ENCODE results near the gene RASA4.
"Not testable (repeated sequence)": the region's sequence is repeated elsewhere in the genome, so short reads cannot be mapped to it uniquely, and the experiment has no call there.

Gene RASA4

DNA sequence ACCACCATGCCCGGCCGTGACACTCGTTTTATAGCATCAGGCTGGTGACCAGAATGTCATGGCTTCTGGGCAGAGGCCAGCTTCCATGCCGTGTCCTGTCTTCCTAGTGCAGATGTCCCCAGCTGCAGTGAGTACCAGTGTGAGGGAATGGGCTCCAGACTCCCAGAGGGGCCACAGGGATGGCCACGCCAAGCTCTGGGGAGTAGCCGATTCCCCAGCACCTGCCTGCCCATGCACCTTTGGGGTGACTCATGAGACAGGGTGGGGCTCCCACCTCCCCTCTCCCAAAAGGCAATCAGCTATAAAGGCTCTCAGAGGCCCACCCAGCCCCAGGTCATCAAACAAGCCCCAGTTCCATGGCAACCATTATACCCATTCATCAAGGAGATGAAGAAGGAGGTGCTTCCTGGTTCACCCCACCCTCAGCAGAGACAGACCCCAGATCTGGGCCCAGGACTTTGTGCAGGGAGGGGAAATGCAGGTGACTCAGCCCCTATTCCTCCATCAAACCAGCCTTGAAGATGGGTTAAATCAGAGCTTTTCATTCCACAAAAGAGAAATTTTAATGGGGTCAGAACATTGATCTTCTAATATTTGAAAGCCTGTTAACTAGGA is 65.6 kb downstream of the RASA4 start, which contains the start of gene SPDYE2:
Gene SPDYE2 (plus strand): TSS at position 419 of the 615 bp plus-strand sequence. CDS start 2,030 bp downstream, outside the sequence.
- H3K4me1 ChIP-seq (ENCODE audit: low read length); H4K20me1 ChIP-seq (ENCODE audit: insufficient read depth, low read length); H3K27ac ChIP-seq (ENCODE audit: low read length); H3K4me3 ChIP-seq (ENCODE audit: low read length); DNase-seq; H3K27me3 ChIP-seq (replicated peaks; ENCODE audit: insufficient read depth, low read length); H3K9me3 ChIP-seq (replicated peaks; ENCODE audit: insufficient read depth, low read length); H2AFZ ChIP-seq (ENCODE audit: low read length); H3K9ac ChIP-seq (ENCODE audit: low read length); H3K36me3 ChIP-seq (replicated peaks; ENCODE audit: insufficient read depth, low read length); H3K79me2 ChIP-seq (ENCODE audit: low read length); H3F3A ChIP-seq (ENCODE audit: insufficient read depth, low read length); H3K4me2 ChIP-seq (ENCODE audit: low read depth, low read length); H3K9me2 ChIP-seq (replicated peaks; ENCODE audit: insufficient read depth, low read length): not testable (repeated sequence)

DNA sequence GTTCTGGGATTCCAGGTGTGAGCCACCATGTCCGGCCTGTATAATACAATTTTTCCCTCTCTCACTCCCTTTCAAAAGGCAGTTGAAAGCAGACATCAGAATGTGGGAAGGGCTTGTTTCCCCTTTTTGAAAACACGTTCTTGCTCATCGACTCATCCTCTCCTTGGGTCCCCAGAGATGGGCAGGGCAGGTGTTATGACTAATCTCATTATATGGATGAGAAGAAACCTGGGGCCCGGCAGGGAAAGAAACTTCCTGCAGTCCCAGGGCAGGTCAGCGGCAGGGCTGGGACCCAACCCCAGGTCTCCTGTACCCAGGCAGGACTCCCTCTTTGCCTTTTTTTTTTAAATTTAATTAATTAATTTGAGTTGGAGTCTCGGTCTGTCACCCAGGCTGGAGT is 70.2 kb downstream of the RASA4 start:
- H3K36me3 ChIP-seq (replicated peaks; ENCODE audit: insufficient read depth, low read length); H4K20me1 ChIP-seq (ENCODE audit: insufficient read depth, low read length); H3K4me1 ChIP-seq (ENCODE audit: low read length); H3K9ac ChIP-seq (ENCODE audit: low read length); H3K27ac ChIP-seq (ENCODE audit: low read length); H3K9me3 ChIP-seq (replicated peaks; ENCODE audit: insufficient read depth, low read length); H3K4me3 ChIP-seq (ENCODE audit: low read length); H3K27me3 ChIP-seq (replicated peaks; ENCODE audit: insufficient read depth, low read length); DNase-seq; H3K79me2 ChIP-seq (ENCODE audit: low read length); H3F3A ChIP-seq (ENCODE audit: insufficient read depth, low read length); H3K9me2 ChIP-seq (replicated peaks; ENCODE audit: insufficient read depth, low read length); H2AFZ ChIP-seq (ENCODE audit: low read length); H3K4me2 ChIP-seq (ENCODE audit: low read depth, low read length): not testable (repeated sequence)

- not testable (repeated sequence) for H3K4me1 ChIP-seq (ENCODE audit: low read length); H3F3A ChIP-seq (ENCODE audit: insufficient read depth, low read length); H3K79me2 ChIP-seq (ENCODE audit: low read length); H3K4me2 ChIP-seq (ENCODE audit: low read depth, low read length); H3K9me3 ChIP-seq (replicated peaks; ENCODE audit: insufficient read depth, low read length); DNase-seq; H4K20me1 ChIP-seq (ENCODE audit: insufficient read depth, low read length); H3K9me2 ChIP-seq (replicated peaks; ENCODE audit: insufficient read depth, low read length); H3K27ac ChIP-seq (ENCODE audit: low read length); H3K4me3 ChIP-seq (ENCODE audit: low read length); H3K27me3 ChIP-seq (replicated peaks; ENCODE audit: insufficient read depth, low read length); H3K9ac ChIP-seq (ENCODE audit: low read length); H2AFZ ChIP-seq (ENCODE audit: low read length); H3K36me3 ChIP-seq (replicated peaks; ENCODE audit: insufficient read depth, low read length)
These were observed 71.3 kb downstream of the RASA4 start for GRCh38 chr7:102545288-102545687.

DNA sequence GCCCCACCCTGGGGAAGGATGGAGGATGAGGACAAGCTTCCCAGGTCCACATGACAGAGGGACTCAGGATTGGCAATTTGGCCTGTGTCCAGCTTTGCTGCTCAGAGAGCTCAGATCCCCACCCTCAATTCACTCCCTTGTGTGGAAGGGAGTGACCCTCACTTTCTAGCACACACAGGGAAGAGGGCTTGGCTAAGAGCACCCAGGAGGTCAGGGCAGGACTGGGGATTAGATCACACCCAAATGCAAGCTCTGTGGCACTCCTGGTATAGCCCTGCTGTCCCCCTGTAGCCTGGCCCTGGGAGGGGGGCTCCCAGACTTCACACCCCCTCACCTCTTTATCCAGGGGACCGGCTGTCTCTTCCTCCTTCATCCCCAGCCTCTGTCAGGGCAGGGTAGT is 72.2 kb downstream of the RASA4 start:
- H2AFZ ChIP-seq (ENCODE audit: low read length); H3K27me3 ChIP-seq (replicated peaks; ENCODE audit: insufficient read depth, low read length); H3K4me3 ChIP-seq (ENCODE audit: low read length); H3K4me1 ChIP-seq (ENCODE audit: low read length); H4K20me1 ChIP-seq (ENCODE audit: insufficient read depth, low read length); H3K79me2 ChIP-seq (ENCODE audit: low read length); H3K9me3 ChIP-seq (replicated peaks; ENCODE audit: insufficient read depth, low read length); DNase-seq; H3K9me2 ChIP-seq (replicated peaks; ENCODE audit: insufficient read depth, low read length); H3K27ac ChIP-seq (ENCODE audit: low read length); H3F3A ChIP-seq (ENCODE audit: insufficient read depth, low read length); H3K9ac ChIP-seq (ENCODE audit: low read length); H3K36me3 ChIP-seq (replicated peaks; ENCODE audit: insufficient read depth, low read length); H3K4me2 ChIP-seq (ENCODE audit: low read depth, low read length): not testable (repeated sequence)

DNA sequence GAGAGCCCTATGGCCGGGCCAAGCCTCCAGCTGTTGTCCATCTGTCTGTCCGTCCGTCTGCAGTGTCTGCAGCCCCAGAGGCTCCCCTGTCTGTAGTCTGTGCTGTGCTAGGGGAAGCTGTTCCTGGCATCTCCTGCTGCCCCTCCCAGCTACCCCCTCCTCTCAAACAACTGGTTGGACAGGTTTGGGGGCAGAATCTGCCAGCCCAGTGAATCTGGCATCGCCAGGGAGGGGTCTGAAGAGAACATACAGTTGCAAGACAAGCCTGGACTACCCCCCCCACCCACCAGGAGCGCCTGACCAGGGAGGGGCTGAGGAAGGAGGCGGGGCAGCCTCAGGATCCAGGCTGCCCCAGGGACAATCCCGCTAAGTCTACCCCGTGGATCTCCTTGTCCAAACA is 73.0 kb downstream of the RASA4 start, which contains the start of gene UPK3BL2:
Gene UPK3BL2 (minus strand): TSS at position 101 of the 400 bp plus-strand sequence. CDS start 60 bp downstream, at position 41.
- H3K27ac ChIP-seq (ENCODE audit: low read length); H3K4me2 ChIP-seq (ENCODE audit: low read depth, low read length); H4K20me1 ChIP-seq (ENCODE audit: insufficient read depth, low read length); H3K36me3 ChIP-seq (replicated peaks; ENCODE audit: insufficient read depth, low read length); H3K9ac ChIP-seq (ENCODE audit: low read length); H3K9me2 ChIP-seq (replicated peaks; ENCODE audit: insufficient read depth, low read length); H3K9me3 ChIP-seq (replicated peaks; ENCODE audit: insufficient read depth, low read length); H3F3A ChIP-seq (ENCODE audit: insufficient read depth, low read length); H2AFZ ChIP-seq (ENCODE audit: low read length); H3K4me3 ChIP-seq (ENCODE audit: low read length); H3K27me3 ChIP-seq (replicated peaks; ENCODE audit: insufficient read depth, low read length); H3K4me1 ChIP-seq (ENCODE audit: low read length); DNase-seq; H3K79me2 ChIP-seq (ENCODE audit: low read length): not testable (repeated sequence)

DNA sequence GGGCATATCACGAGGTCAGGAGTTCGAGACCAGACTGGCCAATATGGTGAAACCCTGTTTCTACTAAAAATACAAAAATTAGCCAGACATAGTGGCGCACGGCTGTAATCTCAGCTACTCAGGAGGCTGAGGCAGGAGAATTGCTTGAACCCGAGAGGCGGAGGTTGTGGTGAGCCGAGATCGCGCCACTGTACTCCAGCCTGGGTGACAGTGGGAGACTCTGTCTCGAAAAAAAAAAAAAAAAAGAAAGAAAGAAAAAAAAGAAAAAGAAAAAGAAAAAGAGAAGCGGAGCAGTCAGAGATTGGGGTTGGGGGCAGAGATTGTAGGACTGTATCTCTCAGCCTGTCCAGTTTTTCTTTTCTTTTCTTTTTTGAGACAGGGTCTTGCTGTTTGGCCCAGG is 73.8 kb downstream of the RASA4 start:
- not testable (repeated sequence) for DNase-seq; H3K36me3 ChIP-seq (replicated peaks; ENCODE audit: insufficient read depth, low read length); H3K9me3 ChIP-seq (replicated peaks; ENCODE audit: insufficient read depth, low read length); H3K4me1 ChIP-seq (ENCODE audit: low read length); H4K20me1 ChIP-seq (ENCODE audit: insufficient read depth, low read length); H2AFZ ChIP-seq (ENCODE audit: low read length); H3K79me2 ChIP-seq (ENCODE audit: low read length); H3K4me3 ChIP-seq (ENCODE audit: low read length); H3K27me3 ChIP-seq (replicated peaks; ENCODE audit: insufficient read depth, low read length); H3K9me2 ChIP-seq (replicated peaks; ENCODE audit: insufficient read depth, low read length); H3K9ac ChIP-seq (ENCODE audit: low read length); H3K27ac ChIP-seq (ENCODE audit: low read length); H3F3A ChIP-seq (ENCODE audit: insufficient read depth, low read length); H3K4me2 ChIP-seq (ENCODE audit: low read depth, low read length)

DNA sequence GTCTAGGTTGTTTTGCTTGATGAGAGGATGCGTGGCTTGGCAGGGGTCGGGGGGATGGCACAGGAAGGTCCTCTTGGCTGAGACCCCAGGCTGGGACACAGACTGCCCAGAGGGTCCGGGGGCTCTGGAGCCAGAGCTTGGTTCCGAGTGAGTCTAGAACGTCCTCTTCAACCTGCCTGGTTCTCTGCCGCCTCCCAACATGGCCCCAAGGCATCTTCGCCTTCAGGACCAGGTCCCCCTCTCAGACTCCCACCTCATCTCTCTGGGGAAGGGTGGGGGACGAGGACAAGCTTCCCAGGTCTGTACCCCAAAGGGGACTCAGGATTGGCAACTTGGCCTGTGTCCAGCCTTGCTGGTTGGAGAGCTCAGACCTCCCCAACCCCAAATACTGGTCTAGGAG is 74.5 kb downstream of the RASA4 start:
- not testable (repeated sequence) for DNase-seq; H3K27me3 ChIP-seq (replicated peaks; ENCODE audit: insufficient read depth, low read length); H3F3A ChIP-seq (ENCODE audit: insufficient read depth, low read length); H3K9me2 ChIP-seq (replicated peaks; ENCODE audit: insufficient read depth, low read length); H3K4me3 ChIP-seq (ENCODE audit: low read length); H3K36me3 ChIP-seq (replicated peaks; ENCODE audit: insufficient read depth, low read length); H3K79me2 ChIP-seq (ENCODE audit: low read length); H3K9me3 ChIP-seq (replicated peaks; ENCODE audit: insufficient read depth, low read length); H3K27ac ChIP-seq (ENCODE audit: low read length); H3K4me2 ChIP-seq (ENCODE audit: low read depth, low read length); H3K4me1 ChIP-seq (ENCODE audit: low read length); H3K9ac ChIP-seq (ENCODE audit: low read length); H2AFZ ChIP-seq (ENCODE audit: low read length); H4K20me1 ChIP-seq (ENCODE audit: insufficient read depth, low read length)

GRCh38 chr7:102540604-102541003 is 76.0 kb downstream of the RASA4 start:
- H3K9me2 ChIP-seq (replicated peaks; ENCODE audit: insufficient read depth, low read length); H4K20me1 ChIP-seq (ENCODE audit: insufficient read depth, low read length); H2AFZ ChIP-seq (ENCODE audit: low read length); H3K4me3 ChIP-seq (ENCODE audit: low read length); H3F3A ChIP-seq (ENCODE audit: insufficient read depth, low read length); H3K4me1 ChIP-seq (ENCODE audit: low read length); H3K27me3 ChIP-seq (replicated peaks; ENCODE audit: insufficient read depth, low read length); H3K9ac ChIP-seq (ENCODE audit: low read length); H3K27ac ChIP-seq (ENCODE audit: low read length); H3K36me3 ChIP-seq (replicated peaks; ENCODE audit: insufficient read depth, low read length); H3K4me2 ChIP-seq (ENCODE audit: low read depth, low read length); DNase-seq; H3K9me3 ChIP-seq (replicated peaks; ENCODE audit: insufficient read depth, low read length); H3K79me2 ChIP-seq (ENCODE audit: low read length): not testable (repeated sequence)
